NCI-H69 (cell line): ENCODE data around the gene GNAI2.
"Not testable (repeated sequence)": the region's sequence is repeated elsewhere in the genome, so short reads cannot be mapped to it uniquely, and the experiment has no call there.

Source experiments
- DNase-seq: peaks from one replicate; lab custom pipeline; 2025; lab: John Stamatoyannopoulos, UW

The GNAI2 gene

GRCh38 chr3:50264383-50264963, 28.5 kb downstream of the GNAI2 start:
- peak; percentile 73 for DNase-seq

- DNase-seq, result no peak
These were observed 29.0 kb downstream of the GNAI2 start for GRCh38 chr3:50264964-50265485.

GRCh38 chr3:50265571-50265970, 29.6 kb downstream of the GNAI2 start:
- DNase-seq, result no peak

- no peak for DNase-seq
These were observed 30.0 kb downstream of the GNAI2 start for GRCh38 chr3:50266017-50266416.

- DNase-seq, result peak; percentile 33
These were observed 30.8 kb downstream of the GNAI2 start for GRCh38 chr3:50266836-50267235.

- DNase-seq, result peak; percentile 83
These were observed 31.4 kb downstream of the GNAI2 start for GRCh38 chr3:50267280-50267913.

- DNase-seq, result no peak
These were observed 32.3 kb downstream of the GNAI2 start for GRCh38 chr3:50268276-50268675.

GRCh38 chr3:50268703-50269451, 32.9 kb downstream of the GNAI2 start, which contains the start of gene SEMA3B:
Gene SEMA3B (plus strand): TSS chr3:50269147. CDS start chr3:50269241, 94 bp downstream.
- peak; percentile 42 for DNase-seq

- DNase-seq, result no peak
These were observed 33.5 kb downstream of the GNAI2 start for GRCh38 chr3:50269460-50269859.

- no peak for DNase-seq
These were observed 34.0 kb downstream of the GNAI2 start for GRCh38 chr3:50269977-50270413.

- no peak for DNase-seq
These were observed 34.6 kb downstream of the GNAI2 start for GRCh38 chr3:50270422-50271224.

GRCh38 chr3:50271314-50271936, 35.4 kb downstream of the GNAI2 start:
- DNase-seq, result no peak

GRCh38 chr3:50272538-50272910, 36.5 kb downstream of the GNAI2 start:
- DNase-seq, result not testable (repeated sequence)

- DNase-seq, result peak; percentile 84
These were observed 37.1 kb downstream of the GNAI2 start for GRCh38 chr3:50272911-50273688.

GRCh38 chr3:50273689-50274065, 37.7 kb downstream of the GNAI2 start:
- DNase-seq, result no peak

GRCh38 chr3:50274371-50275104, 38.5 kb downstream of the GNAI2 start:
- peak; percentile 74 for DNase-seq

GRCh38 chr3:50275141-50275995, 39.4 kb downstream of the GNAI2 start:
- no peak for DNase-seq

- DNase-seq, result no peak
These were observed 40.2 kb downstream of the GNAI2 start for GRCh38 chr3:50275996-50276761.

- DNase-seq, result no peak
These were observed 40.7 kb downstream of the GNAI2 start for GRCh38 chr3:50276762-50277101.
